ENCODE results near the gene ACTN3. TPM values are rescaled to one million over a fixed set of nuclear protein-coding genes. Genes with fewer than 3 reads are reported as not detected.

The ACTN3 gene
- total RNA-seq, 4 donors from 2014 or later: not detected

DNA sequence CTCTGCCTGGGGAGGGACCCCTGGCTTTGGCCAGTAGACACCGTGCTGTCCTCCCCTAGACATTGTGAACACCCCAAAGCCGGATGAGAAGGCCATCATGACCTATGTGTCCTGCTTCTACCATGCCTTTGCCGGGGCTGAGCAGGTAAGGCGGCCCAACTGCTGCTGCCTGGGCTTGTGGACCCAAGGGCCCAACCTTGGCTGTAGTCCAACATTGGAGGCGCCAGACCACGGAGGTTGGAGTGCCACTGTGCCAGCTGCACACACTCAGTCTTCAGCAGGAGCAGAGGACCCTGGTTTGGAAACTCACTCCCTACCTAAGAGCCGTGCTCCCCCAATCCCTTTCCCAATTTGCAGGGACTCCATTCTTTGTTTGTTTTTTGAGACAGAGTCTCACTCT is 9.4 kb downstream of the ACTN3 start:
- Histone ChIP-seq H3K9me3 (no peaks in the 10 kb centered on the region), H3K36me3 (no peaks in the 10 kb centered on the region), H3K4me3 (no peak overlapping the region), H3K27me3 (peaks cover 0 to 42% (median 0%) of the 10 kb centered on the region in 4 donors), H3K4me1 (peaks cover 7 to 11% (median 7%) of the 10 kb centered on the region in 3 donors), H3K27ac (no peak overlapping the region)
- 56 to 66% methylated on average over 3 to 5 of the region's 7 CpGs for WGBS, 2 donors
- intact Hi-C loops (cut with DNase I): no loop called here
- no peak for TF ChIP-seq POLR2A (IDR thresholded peaks at IDR 0.05)
- TF ChIP-seq, protein P1, sequence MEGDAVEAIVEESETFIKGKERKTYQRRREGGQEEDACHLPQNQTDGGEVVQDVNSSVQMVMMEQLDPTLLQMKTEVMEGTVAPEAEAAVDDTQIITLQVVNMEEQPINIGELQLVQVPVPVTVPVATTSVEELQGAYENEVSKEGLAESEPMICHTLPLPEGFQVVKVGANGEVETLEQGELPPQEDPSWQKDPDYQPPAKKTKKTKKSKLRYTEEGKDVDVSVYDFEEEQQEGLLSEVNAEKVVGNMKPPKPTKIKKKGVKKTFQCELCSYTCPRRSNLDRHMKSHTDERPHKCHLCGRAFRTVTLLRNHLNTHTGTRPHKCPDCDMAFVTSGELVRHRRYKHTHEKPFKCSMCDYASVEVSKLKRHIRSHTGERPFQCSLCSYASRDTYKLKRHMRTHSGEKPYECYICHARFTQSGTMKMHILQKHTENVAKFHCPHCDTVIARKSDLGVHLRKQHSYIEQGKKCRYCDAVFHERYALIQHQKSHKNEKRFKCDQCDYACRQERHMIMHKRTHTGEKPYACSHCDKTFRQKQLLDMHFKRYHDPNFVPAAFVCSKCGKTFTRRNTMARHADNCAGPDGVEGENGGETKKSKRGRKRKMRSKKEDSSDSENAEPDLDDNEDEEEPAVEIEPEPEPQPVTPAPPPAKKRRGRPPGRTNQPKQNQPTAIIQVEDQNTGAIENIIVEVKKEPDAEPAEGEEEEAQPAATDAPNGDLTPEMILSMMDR (IDR thresholded peaks at IDR 0.05): no peak
- DNase-seq: no peak

DNA sequence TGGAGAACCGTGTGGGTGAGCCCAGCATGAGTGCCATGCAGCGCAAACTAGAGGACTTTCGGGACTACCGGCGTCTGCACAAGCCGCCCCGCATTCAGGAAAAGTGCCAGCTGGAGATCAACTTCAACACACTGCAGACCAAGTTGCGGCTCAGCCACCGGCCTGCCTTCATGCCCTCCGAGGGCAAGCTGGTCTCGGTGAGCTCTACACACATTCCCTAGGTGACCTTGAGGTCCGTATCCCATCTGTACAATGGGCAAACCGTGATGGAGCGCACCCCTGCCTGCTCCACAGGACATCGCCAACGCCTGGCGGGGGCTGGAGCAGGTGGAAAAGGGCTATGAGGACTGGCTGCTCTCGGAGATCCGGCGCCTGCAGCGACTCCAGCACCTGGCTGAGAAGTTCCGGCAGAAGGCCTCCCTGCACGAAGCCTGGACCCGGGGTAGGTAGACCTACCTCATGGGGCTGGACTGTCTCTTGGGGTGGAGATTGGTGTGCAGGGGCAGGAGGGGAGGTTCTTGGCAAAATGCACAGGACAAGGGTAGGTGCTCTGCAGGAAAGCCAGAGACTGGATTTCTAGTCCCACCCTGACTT is 11.1 kb downstream of the ACTN3 start:
- TF ChIP-seq, protein P1 (IDR thresholded peaks at IDR 0.05): no peak
- no peak for TF ChIP-seq POLR2A (IDR thresholded peaks at IDR 0.05)
- no peak for DNase-seq
- Histone ChIP-seq H3K4me1 (peaks cover 7 to 11% (median 7%) of the 10 kb centered on the region in 3 donors), H3K27me3 (peaks cover 0 to 42% (median 0%) of the 10 kb centered on the region in 4 donors), H3K27ac (no peak overlapping the region), H3K4me3 (no peak overlapping the region), H3K36me3 (no peaks in the 10 kb centered on the region), H3K9me3 (no peaks in the 10 kb centered on the region)
- WGBS, 2 donors: 71 to 82% methylated on average over 4 to 5 of the region's 24 CpGs
- intact Hi-C loops (cut with DNase I): no loop called here

DNA sequence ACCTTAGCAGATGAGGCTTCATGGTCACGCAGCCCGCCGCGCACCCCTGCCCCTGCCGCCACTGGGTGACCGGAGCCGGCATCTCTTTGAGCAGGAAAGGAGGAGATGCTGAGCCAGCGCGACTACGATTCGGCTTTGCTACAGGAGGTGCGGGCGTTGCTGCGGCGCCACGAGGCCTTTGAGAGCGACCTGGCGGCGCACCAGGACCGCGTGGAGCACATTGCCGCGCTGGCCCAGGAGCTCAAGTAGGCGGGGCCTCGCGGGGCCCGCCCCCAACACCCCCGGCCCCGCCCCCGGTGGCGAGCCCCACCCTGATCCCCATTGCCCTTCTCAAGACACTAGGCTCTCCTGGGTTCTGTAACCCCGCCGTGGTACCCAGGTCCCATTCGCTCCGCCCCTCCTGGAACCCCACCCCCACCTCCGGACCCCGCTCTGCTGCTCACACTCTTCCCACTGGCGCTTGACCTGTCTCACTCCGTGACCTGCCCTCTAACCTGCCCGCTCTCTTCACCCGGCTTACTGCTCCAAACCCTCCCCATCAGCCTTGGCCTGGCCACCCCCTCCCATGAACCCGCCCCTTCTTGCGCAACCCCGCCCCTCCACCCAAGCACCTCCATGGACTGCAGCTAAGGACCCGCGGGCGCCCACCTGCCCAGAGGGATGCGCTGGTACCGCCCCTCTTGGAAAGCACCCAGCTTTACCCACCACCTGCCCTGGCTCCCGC is 12.6 kb downstream of the ACTN3 start:
- TF ChIP-seq, protein P1 (IDR thresholded peaks at IDR 0.05): no peak
- no peak for TF ChIP-seq POLR2A (IDR thresholded peaks at IDR 0.05)
- 30 to 40% methylated on average over 1 to 2 of the region's 50 CpGs for WGBS, 2 donors
- Histone ChIP-seq H3K4me3 (peak overlapping the region in 1 of 4 donors; percentile 44), H3K27ac (no peak overlapping the region), H3K36me3 (peaks cover 0 to 8% (median 0%) of the 10 kb centered on the region in 3 donors), H3K27me3 (peaks cover 0 to 42% (median 0%) of the 10 kb centered on the region in 4 donors), H3K4me1 (peaks cover 7 to 11% (median 7%) of the 10 kb centered on the region in 3 donors), H3K9me3 (no peaks in the 10 kb centered on the region)
- no peak for DNase-seq
- intact Hi-C loops (cut with DNase I): no loop called here

DNA sequence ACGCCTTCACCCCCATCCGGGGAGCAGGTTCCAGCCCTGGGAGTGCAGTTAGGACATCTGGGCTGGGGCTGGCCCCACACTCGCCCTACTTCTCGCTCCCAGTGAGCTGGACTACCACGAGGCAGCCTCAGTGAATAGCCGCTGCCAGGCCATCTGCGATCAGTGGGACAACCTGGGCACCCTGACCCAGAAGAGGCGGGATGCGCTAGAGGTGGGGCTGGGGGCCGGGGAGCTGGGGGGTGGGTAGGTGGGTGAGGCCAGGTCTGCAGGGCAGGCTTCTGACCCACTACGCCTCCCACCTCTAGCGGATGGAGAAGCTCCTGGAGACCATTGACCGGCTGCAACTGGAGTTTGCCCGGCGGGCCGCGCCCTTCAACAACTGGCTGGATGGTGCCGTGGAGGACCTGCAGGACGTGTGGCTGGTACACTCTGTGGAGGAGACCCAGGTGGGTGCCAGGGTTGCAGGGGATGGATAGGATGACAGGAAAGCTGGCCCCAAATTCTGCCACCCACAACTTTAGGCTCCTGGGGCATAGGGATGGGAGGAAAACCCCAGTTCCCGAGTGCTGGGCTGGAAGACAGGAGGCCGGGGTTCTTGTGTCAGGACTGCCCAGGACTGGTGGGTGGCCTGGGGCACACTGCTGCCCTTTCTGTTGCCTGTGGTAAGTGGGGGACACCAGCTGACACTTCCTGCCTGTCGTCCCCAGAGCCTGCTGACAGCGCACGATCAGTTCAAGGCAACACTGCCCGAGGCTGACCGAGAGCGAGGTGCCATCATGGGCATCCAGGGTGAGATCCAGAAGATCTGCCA is 13.4 kb downstream of the ACTN3 start:
- intact Hi-C loops (cut with DNase I): no loop called here
- no peak for DNase-seq
- H3K27ac ChIP-seq: no peak overlapping the region
- H3K4me3 ChIP-seq: no peak overlapping the region
- H3K27me3 ChIP-seq: peaks cover 0 to 40% (median 0%) of the 10 kb centered on the region in 4 donors
- TF ChIP-seq POLR2A (IDR thresholded peaks at IDR 0.05): no peak
- TF ChIP-seq, protein P1 (IDR thresholded peaks at IDR 0.05): no peak
- H3K9me3 ChIP-seq: no peaks in the 10 kb centered on the region
- peaks cover 0 to 16% (median 0%) of the 10 kb centered on the region in 3 donors for H3K36me3 ChIP-seq
- peaks cover 7 to 11% (median 7%) of the 10 kb centered on the region in 3 donors for H3K4me1 ChIP-seq
- 60 to 68% methylated on average over 1 to 6 of the region's 27 CpGs for WGBS, 2 donors
